Stimulated activated CD4-positive, alpha-beta T cell treated with anti-CD3 and anti-CD28 coated beads, Interleukin-12 subunit alpha, Interleukin-12 subunit beta, amount 100 ng/mL, for 24 hours (primary cell): Measurements from ENCODE around the gene MAP3K6.
A peak's percentile ranks its signal among the peaks of the same experiment; 100 is the strongest.
"Not testable (repeated sequence)": the region's sequence is repeated elsewhere in the genome, so short reads cannot be mapped to it uniquely, and the experiment has no call there.

ENCODE experiments used
- DNase-seq, 2 experiments: peaks; one replicate each; pipeline ENCODE4 v3.0.0-alpha.2; 2020; ENCODE audit warnings: low read depth in 2 of 2

The MAP3K6 gene, protein sequence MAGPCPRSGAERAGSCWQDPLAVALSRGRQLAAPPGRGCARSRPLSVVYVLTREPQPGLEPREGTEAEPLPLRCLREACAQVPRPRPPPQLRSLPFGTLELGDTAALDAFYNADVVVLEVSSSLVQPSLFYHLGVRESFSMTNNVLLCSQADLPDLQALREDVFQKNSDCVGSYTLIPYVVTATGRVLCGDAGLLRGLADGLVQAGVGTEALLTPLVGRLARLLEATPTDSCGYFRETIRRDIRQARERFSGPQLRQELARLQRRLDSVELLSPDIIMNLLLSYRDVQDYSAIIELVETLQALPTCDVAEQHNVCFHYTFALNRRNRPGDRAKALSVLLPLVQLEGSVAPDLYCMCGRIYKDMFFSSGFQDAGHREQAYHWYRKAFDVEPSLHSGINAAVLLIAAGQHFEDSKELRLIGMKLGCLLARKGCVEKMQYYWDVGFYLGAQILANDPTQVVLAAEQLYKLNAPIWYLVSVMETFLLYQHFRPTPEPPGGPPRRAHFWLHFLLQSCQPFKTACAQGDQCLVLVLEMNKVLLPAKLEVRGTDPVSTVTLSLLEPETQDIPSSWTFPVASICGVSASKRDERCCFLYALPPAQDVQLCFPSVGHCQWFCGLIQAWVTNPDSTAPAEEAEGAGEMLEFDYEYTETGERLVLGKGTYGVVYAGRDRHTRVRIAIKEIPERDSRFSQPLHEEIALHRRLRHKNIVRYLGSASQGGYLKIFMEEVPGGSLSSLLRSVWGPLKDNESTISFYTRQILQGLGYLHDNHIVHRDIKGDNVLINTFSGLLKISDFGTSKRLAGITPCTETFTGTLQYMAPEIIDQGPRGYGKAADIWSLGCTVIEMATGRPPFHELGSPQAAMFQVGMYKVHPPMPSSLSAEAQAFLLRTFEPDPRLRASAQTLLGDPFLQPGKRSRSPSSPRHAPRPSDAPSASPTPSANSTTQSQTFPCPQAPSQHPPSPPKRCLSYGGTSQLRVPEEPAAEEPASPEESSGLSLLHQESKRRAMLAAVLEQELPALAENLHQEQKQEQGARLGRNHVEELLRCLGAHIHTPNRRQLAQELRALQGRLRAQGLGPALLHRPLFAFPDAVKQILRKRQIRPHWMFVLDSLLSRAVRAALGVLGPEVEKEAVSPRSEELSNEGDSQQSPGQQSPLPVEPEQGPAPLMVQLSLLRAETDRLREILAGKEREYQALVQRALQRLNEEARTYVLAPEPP (N-terminal part only)

DNA sequence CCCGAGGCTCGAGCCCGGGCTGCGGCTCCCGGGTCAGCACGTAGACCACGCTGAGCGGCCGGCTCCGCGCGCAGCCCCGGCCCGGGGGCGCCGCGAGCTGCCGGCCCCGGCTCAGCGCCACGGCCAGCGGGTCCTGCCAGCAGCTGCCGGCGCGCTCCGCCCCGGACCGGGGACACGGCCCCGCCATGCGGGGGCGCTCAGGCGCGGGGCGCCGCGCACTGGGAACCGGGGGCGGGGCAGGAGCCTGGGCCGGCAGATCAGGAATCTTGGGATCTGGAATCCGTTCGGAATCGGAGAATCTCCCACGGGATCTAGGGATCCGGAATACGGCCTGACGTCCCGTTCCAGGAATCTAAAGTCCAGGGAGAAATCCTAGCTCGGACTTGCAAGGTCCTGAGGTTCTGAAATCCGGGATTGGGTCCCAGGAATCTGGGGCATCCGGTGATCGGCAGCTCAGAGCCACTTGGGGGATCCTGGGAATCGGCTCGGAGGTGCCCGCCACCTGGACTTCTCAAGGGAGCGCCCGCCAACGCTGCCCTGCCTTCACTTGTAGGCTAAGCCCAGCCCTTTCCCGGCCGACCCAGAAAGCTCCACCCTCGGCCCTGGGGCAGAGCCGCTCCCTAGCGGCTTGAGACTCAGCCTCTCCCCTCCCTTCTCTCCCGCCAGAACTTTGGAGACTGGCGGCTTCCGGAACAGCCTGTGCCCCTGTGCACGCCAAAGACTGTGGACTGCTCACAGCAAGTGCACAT lies at the start of gene MAP3K6:
TSS of gene MAP3K6 (minus strand) at position 551 of the 749 bp plus-strand sequence. CDS start at position 187, 364 bp downstream.
- DNase-seq = peak in 1 of 2 experiments; percentile 65

DNA sequence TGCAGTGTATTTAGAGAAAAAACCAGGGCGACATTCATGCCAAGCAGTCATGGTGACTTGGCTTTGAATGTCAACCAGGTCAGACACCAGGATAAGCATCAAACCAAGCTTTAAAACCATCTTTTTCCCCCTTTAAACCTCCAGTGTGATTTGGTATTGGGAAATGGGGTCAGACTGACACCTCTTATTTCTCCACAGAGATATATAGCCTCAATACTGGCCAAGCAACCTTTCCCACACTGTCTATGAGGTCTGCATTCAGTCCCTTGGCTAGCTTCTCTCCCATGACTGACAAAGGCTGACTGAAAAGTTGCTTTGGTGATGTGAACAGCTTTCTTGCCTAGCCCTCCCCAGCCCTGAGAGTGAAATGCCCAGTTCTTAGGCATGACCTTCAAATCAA lies 47.3 kb upstream of the MAP3K6 start:
- no peak for DNase-seq

DNA sequence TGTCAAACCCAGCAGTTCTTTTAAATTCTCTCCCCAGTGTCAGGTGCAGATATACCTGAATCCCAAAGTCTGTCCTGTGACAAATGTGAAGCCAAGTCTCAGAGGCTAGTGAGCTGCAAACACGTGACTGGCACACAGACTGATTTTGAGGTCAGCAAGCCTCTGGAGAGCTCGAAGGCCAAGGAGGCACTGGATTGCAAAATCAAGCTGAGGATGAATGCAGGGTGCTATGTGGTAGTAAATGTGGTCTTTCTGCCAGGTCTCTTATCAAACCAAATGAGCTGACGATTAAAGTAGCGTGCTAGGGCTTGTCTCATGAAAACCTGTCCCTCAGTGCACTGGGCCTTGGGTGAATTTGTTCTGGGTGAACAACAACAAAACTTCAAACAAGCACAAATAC lies 46.2 kb upstream of the MAP3K6 start:
- no peak for DNase-seq

- no peak for DNase-seq
Measured at GRCh38 chr1:27412502-27412901, 45.7 kb upstream of the MAP3K6 start.

- DNase-seq = no peak
Measured at GRCh38 chr1:27410709-27411108, 43.9 kb upstream of the MAP3K6 start.

GRCh38 chr1:27409669-27410068 lies 42.9 kb upstream of the MAP3K6 start:
- DNase-seq = no peak

DNA sequence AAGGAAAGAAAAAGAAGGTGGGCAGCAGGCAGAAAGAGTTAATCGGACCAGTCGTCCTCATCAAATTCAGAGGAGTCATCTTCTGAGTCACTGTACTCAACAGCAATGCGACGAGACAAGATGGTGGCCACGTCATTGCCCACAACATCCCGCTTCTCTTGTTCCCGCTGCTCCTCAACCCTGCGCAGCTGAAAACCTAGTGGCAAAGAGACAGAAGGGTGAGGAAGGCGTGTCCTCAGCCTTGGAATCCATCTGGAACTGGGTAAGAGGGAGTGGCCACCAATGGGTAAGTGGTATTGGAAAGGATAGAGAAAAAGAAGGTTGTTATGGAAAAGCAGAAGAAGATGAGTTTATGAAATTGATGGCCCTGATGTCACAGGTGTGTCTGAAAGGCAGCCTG lies 41.4 kb upstream of the MAP3K6 start:
- DNase-seq = no peak

- DNase-seq = not testable (repeated sequence)
Measured at GRCh38 chr1:27406791-27407190, 40.0 kb upstream of the MAP3K6 start.

- DNase-seq = no peak
Measured at GRCh38 chr1:27406362-27406680, 39.6 kb upstream of the MAP3K6 start.

DNA sequence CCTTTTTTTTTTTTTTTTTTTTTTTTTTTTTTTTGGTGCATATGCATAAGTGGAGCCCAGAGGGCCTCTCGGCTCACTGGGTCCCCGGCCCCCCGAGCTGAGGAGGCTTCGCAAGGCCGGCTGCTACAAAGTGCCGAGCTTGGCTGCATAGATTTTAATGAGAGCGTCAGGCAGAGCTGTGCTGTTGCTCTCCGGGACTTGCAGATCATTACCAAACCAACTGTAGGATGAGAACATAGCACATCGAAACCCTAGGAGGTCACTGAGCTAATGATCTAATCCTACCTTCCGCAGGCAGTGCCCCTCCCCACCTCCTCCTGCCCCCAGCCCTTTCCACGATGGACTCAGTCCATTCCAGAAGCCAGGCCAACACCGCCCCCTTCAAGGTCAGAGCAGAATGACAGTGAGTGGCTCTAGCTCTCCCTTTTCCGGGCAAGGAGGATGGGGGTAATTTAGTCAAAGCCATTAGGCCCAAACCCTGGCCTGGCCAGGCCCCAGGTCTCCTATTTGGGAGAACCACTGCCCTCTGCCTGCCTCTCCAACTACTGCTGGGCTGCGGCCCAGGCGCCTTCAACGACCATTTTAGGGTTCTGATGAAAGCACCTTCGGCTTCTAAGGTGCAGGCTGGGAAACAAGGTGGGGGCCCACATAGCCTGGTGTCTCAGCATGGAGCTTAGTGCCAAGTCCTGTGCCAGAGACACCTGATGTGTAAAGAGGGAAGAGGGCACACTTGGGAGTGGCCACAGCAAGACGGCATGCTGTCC lies 39.0 kb upstream of the MAP3K6 start:
- DNase-seq = not testable (repeated sequence)

DNA sequence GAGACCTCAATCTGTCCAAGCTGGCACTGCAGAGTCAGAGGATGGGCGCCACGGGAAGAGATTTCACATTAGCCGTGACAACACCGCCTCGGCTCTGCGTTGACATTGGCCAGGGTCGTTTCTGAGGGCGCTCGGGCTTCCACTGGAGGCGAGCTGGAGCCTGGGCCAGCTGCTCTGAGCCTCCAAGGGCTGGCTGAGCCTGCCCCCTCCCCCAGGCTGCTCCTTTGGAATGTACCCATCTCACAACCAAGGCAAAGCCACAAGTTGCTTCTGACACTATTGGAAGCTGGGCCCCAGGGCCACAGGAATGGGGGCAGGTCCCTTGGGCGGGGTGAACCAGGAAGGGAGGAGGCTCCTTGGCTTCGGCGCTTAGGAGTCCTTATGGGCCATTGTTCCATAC lies 38.3 kb upstream of the MAP3K6 start:
- no peak for DNase-seq

DNA sequence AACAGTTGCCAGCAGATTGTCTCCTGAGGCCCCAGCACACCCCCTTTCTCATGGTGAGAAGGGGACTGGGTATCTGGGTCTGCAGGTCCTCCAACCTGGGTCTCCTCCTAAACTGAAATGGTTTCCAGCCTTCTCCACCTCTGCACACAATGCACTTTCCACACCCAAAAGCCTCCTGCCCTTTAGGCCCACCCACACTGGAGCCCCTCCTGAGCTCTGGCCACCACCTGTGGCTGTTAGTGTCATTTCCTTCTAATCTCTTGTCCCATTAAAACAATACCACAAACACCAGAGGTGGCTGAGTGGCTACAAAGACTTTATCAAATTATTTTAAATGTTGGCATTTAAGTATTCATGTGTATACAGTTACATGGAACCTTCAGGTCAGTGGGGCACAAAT lies 37.2 kb upstream of the MAP3K6 start:
- DNase-seq = no peak

DNA sequence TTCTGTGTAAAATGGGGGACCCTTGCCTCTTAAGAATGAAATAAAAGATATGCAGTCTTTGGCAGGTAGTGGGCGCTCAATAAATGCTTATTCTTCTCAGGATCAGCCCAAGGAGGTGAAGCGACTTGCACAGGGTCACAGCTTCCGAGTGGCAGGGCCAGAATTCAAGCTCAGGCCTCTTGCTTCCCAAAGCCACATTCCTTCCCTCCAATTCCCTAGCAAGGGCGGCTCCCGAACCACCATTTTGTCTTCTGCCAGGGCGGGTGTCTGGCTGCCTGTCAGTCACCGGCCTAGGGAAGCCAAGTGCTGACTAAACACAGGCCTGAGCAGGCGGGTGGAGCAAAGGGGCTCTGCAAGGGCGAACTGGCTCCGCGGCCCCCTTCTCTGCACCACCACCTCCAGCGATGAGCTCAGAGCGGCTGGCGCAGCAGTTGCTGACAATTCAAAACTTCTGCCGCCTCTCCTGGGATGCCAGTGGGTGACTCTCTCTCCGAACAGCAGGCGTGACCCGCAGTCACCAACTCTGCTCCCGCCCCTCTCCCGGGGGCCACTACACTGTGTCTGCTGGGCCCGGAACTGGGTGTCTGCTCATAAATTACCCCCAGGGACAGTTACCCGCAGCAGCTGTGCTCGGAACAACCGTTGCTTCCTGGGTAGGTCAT lies 36.4 kb upstream of the MAP3K6 start:
- no peak for DNase-seq

DNA sequence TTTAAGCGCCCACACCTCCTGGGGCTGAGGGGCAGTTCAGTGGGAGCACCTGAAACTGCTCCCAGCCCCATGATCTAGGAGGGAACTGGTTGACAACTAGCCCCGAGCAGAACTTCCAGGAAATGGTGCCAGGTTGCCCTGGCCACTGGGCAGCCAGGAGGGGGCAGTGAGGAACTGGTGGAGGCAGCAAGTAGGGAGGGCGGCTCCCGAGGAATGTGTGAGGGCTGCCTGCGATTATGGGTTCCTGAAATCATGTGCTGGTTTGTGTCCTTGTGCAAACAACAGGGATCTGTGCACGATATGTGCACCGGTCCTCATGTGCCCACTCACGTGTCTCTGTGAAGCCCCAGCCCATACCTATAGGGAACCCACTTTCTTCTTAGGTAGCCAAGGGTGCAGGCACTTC lies 35.6 kb upstream of the MAP3K6 start:
- no peak for DNase-seq

- DNase-seq = no peak
Measured at GRCh38 chr1:27400963-27401341, 34.2 kb upstream of the MAP3K6 start.

- no peak for DNase-seq
Measured at GRCh38 chr1:27400082-27400962, 33.6 kb upstream of the MAP3K6 start.

- DNase-seq = no peak
Measured at GRCh38 chr1:27399251-27400025, 32.7 kb upstream of the MAP3K6 start.

DNA sequence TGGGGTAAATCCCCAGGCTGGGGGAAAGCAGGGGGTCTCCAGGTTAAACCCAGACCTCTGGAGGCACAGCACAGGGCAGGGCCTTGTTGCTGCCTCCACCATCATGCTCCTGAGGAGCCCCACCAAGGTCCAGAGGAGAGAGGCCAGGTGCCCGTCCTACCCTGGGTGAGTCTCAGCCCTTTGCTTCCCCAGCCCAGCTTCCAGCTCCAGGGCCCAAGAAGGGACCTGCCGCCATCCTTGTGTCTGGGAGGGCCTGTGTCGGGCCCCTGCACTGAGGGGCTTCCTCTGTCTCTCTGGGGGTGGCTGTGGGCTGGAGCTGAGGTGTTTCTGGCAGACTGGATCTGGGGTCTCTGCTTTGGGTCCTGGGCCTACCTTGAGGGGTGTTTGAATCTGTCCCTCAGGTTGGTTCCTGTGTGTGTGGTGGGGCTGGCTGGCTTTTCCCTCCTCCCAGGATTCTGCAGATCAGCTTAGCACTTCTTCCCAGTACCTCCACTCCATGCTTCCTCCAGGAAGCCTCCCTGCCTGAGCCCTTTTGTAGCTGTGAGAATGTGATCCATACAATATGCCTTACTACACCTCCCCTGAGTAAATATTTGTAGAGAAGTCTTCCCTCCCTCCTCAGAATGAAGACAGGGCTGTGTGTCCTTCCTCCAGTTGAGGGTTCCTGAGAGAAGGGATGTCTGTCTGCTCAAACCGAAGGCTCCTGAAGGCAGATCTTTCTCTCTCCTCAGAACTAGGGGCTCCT lies 31.8 kb upstream of the MAP3K6 start:
- DNase-seq = no peak
